ENCODE measurements around the gene KRT74.

Gene KRT74

DNA sequence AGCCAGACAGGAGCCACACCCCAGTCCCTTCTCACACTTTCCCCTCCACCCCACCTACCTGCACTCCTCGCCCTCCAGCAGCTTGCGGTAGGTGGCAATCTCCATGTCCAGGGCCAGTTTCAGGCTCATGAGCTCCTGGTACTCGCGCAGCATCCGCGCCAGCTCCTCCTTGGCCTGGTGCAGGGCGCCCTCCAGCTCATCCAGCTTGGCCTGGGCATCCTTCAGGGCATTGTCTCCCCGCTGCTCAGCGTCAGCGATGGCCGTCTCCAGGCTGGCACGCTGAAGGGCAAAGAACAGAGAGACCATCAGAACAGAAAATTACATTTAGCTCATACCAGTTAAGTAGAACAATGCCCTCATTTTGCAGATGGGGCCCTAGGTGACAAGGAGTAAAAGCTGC lies 5.5 kb downstream of the KRT74 start:
- H3K23ac ChIP-seq (ENCODE audit: low read length), result no peak overlapping the region
- H4K8ac ChIP-seq (ENCODE audit: low read depth, low read length), result no peak overlapping the region
- H3K18ac ChIP-seq (ENCODE audit: low read length), result no peak overlapping the region
- no peak overlapping the region for H3K4ac ChIP-seq (ENCODE audit: low read depth, low read length)
- no peaks in the 10 kb centered on the region for H3K79me2 ChIP-seq (ENCODE audit: control insufficient read depth, insufficient read depth, low read length)
- H3K4me2 ChIP-seq (ENCODE audit: low read length), result no peak overlapping the region
- H2AK5ac ChIP-seq (ENCODE audit: low read length), result no peak overlapping the region
- H2BK5ac ChIP-seq (ENCODE audit: low read length), result no peak overlapping the region
- H3K36me3 ChIP-seq (ENCODE audit: control insufficient read depth, insufficient read depth, low read length), result no peaks in the 10 kb centered on the region
- H3K27me3 ChIP-seq (ENCODE audit: insufficient read depth, low read length, poor library complexity), result no peaks in the 10 kb centered on the region
- H3K4me3 ChIP-seq (ENCODE audit: low read length), result no peak overlapping the region
- no peaks in the 10 kb centered on the region for H3K4me1 ChIP-seq (ENCODE audit: control insufficient read depth, low read depth, low read length)
- no peak overlapping the region for H3K9ac ChIP-seq (ENCODE audit: low read length)
- no peaks in the 10 kb centered on the region for H3K79me1 ChIP-seq (ENCODE audit: low read length)
- H2BK120ac ChIP-seq (ENCODE audit: low read depth, low read length), result no peak overlapping the region
- no peak for DNase-seq
- no peak overlapping the region for H3K27ac ChIP-seq (ENCODE audit: low read depth, low read length)
- H3K56ac ChIP-seq (ENCODE audit: low read length), result no peak overlapping the region
- no CpG with 5 or more reads among the region's 12 CpGs for WGBS (ENCODE audit: extremely low coverage, insufficient coverage, low lambda C conversion rate)
- H2BK15ac ChIP-seq (replicated peaks; ENCODE audit: low read depth), result no peak overlapping the region
- H4K5ac ChIP-seq (ENCODE audit: low read length), result no peak overlapping the region

DNA sequence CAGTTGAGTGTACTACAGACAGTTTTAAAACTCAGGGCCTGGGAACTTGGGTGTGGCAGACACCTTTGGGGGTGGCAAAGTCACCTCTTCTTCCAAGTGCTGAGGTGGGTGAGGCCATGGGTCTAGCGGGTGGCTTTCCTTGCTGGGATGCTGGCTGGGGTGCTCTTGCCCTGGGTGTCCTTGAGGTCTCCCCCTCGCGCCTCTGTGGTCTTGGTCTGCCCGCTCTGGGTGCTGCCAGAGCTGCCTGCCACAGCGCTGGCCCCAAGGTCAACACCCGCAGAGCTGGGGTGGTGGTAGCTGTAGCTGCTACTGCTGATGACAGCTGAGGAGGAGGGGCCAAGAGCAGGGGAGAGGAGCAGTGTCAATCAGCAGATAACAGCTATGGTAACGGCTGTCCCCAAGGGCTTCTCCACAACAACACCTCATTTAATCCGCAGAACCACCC lies 6.8 kb downstream of the KRT74 start:
- no peak overlapping the region for H3K56ac ChIP-seq (ENCODE audit: low read length)
- no peak overlapping the region for H4K5ac ChIP-seq (ENCODE audit: low read length)
- H2AK5ac ChIP-seq (ENCODE audit: low read length), result no peak overlapping the region
- H3K79me1 ChIP-seq (ENCODE audit: low read length), result no peaks in the 10 kb centered on the region
- no peak overlapping the region for H2BK5ac ChIP-seq (ENCODE audit: low read length)
- H3K4me2 ChIP-seq (ENCODE audit: low read length), result no peak overlapping the region
- no peak overlapping the region for H3K23ac ChIP-seq (ENCODE audit: low read length)
- DNase-seq, result peak; percentile 64
- no peaks in the 10 kb centered on the region for H3K27me3 ChIP-seq (ENCODE audit: insufficient read depth, low read length, poor library complexity)
- no peaks in the 10 kb centered on the region for H3K4me1 ChIP-seq (ENCODE audit: control insufficient read depth, low read depth, low read length)
- no peak overlapping the region for H2BK15ac ChIP-seq (replicated peaks; ENCODE audit: low read depth)
- no peaks in the 10 kb centered on the region for H3K36me3 ChIP-seq (ENCODE audit: control insufficient read depth, insufficient read depth, low read length)
- no peak overlapping the region for H2BK120ac ChIP-seq (ENCODE audit: low read depth, low read length)
- H3K4me3 ChIP-seq (ENCODE audit: low read length), result no peak overlapping the region
- no peak overlapping the region for H4K8ac ChIP-seq (ENCODE audit: low read depth, low read length)
- H3K27ac ChIP-seq (ENCODE audit: low read depth, low read length), result no peak overlapping the region
- no peak overlapping the region for H3K9ac ChIP-seq (ENCODE audit: low read length)
- no CpG with 5 or more reads among the region's 8 CpGs for WGBS (ENCODE audit: extremely low coverage, insufficient coverage, low lambda C conversion rate)
- H3K18ac ChIP-seq (ENCODE audit: low read length), result no peak overlapping the region
- no peaks in the 10 kb centered on the region for H3K79me2 ChIP-seq (ENCODE audit: control insufficient read depth, insufficient read depth, low read length)
- H3K4ac ChIP-seq (ENCODE audit: low read depth, low read length), result no peak overlapping the region

DNA sequence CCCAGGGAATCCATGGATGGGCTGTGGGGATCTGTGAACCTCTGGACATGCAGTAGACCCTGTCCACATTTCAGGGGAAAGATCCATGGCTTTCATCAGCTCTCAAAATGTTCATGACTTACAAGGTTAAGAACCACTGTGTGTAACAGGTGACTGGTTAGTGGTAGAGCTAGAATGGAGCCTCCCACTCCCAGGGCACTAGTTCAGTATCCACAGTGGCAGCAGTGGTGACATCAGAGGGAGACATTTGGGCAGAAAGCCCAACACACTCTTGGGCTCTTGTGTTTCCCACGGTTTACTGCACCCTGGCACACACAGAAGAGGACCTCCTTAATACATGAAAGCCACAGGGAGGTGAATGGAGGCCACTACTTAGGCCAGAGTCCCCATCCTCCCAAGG lies 9.1 kb downstream of the KRT74 start:
- no peaks in the 10 kb centered on the region for H3K36me3 ChIP-seq (ENCODE audit: control insufficient read depth, insufficient read depth, low read length)
- no peak overlapping the region for H3K18ac ChIP-seq (ENCODE audit: low read length)
- H3K23ac ChIP-seq (ENCODE audit: low read length), result no peak overlapping the region
- H3K79me1 ChIP-seq (ENCODE audit: low read length), result no peaks in the 10 kb centered on the region
- H3K9ac ChIP-seq (ENCODE audit: low read length), result no peak overlapping the region
- no peak overlapping the region for H3K27ac ChIP-seq (ENCODE audit: low read depth, low read length)
- no peak overlapping the region for H2BK5ac ChIP-seq (ENCODE audit: low read length)
- H2BK15ac ChIP-seq (replicated peaks; ENCODE audit: low read depth), result no peak overlapping the region
- H3K56ac ChIP-seq (ENCODE audit: low read length), result no peak overlapping the region
- no peak overlapping the region for H4K5ac ChIP-seq (ENCODE audit: low read length)
- WGBS (ENCODE audit: extremely low coverage, insufficient coverage, low lambda C conversion rate), result no CpG with 5 or more reads among the region's 1 CpG
- no peaks in the 10 kb centered on the region for H3K79me2 ChIP-seq (ENCODE audit: control insufficient read depth, insufficient read depth, low read length)
- no peaks in the 10 kb centered on the region for H3K27me3 ChIP-seq (ENCODE audit: insufficient read depth, low read length, poor library complexity)
- H4K8ac ChIP-seq (ENCODE audit: low read depth, low read length), result no peak overlapping the region
- no peak overlapping the region for H3K4ac ChIP-seq (ENCODE audit: low read depth, low read length)
- H2BK120ac ChIP-seq (ENCODE audit: low read depth, low read length), result no peak overlapping the region
- H3K4me3 ChIP-seq (ENCODE audit: low read length), result no peak overlapping the region
- H3K4me2 ChIP-seq (ENCODE audit: low read length), result no peak overlapping the region
- no peak overlapping the region for H2AK5ac ChIP-seq (ENCODE audit: low read length)
- no peak for DNase-seq
- no peaks in the 10 kb centered on the region for H3K4me1 ChIP-seq (ENCODE audit: control insufficient read depth, low read depth, low read length)

DNA sequence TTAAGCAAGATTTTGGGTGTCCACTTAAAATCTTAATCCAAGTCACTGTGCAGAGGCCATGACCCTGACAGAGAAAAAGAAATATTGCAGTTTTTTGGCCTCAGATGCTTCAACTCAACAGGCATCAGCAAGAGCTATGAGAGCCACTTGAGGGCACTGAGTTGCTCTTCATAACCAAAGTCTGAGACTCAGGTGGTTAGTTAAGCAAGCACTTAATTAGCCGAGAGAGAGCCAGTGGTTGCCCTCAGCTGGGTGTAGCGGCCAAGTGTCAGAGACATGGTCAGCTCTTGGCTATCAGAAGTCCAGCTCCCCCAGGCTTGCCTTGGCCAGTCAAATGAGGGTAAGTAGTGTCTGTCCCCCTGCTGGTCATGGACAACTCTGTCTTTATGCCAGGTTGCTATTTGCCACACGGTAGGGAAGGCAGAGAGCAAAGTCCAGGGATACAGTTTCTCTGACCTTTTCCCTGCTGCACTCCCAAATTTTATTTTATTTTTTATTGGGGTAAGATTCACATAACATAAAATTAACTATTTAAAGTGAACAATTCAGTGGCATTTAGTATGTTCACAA lies 11.7 kb downstream of the KRT74 start:
- Histone ChIP-seq H3K36me3 (ENCODE audit: control insufficient read depth, insufficient read depth, low read length) (no peaks in the 10 kb centered on the region), H2BK15ac (replicated peaks; ENCODE audit: low read depth) (no peak overlapping the region), H3K9ac (ENCODE audit: low read length) (no peak overlapping the region), H3K56ac (ENCODE audit: low read length) (no peak overlapping the region), H2AK5ac (ENCODE audit: low read length) (no peak overlapping the region), H3K23ac (ENCODE audit: low read length) (no peak overlapping the region), H3K79me2 (ENCODE audit: control insufficient read depth, insufficient read depth, low read length) (no peaks in the 10 kb centered on the region), H3K4me3 (ENCODE audit: low read length) (no peak overlapping the region), H3K4ac (ENCODE audit: low read depth, low read length) (no peak overlapping the region), H4K8ac (ENCODE audit: low read depth, low read length) (no peak overlapping the region), H2BK5ac (ENCODE audit: low read length) (no peak overlapping the region), H3K27me3 (ENCODE audit: insufficient read depth, low read length, poor library complexity) (no peaks in the 10 kb centered on the region), H3K27ac (ENCODE audit: low read depth, low read length) (no peak overlapping the region), H2BK120ac (ENCODE audit: low read depth, low read length) (no peak overlapping the region), H4K5ac (ENCODE audit: low read length) (no peak overlapping the region), H3K4me2 (ENCODE audit: low read length) (no peak overlapping the region), H3K4me1 (ENCODE audit: control insufficient read depth, low read depth, low read length) (no peaks in the 10 kb centered on the region), H3K79me1 (ENCODE audit: low read length) (no peaks in the 10 kb centered on the region), H3K18ac (ENCODE audit: low read length) (no peak overlapping the region)
- peak; percentile 47 for DNase-seq
- no CpG with 5 or more reads among the region's 3 CpGs for WGBS (ENCODE audit: extremely low coverage, insufficient coverage, low lambda C conversion rate)

DNA sequence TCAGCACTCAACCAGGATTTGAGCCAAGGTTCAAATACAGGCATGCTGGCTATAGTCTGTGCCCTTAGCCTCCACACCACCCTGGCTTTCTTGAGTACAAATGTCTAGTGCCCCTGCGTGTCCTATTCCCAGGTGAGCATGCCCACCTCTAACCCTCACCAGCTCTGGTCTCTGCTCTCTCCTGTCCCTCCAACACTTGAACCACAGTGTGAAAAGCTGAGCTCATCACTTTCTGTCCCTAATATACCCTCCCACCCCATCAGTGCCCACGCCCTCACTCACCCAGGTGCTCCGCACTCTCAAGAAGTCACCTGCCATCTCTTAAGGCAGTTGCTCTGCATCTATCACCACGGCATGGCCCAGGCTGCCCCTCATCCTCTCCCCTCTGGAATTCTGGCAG lies 13.7 kb downstream of the KRT74 start:
- Histone ChIP-seq H2BK5ac (ENCODE audit: low read length) (no peak overlapping the region), H3K4ac (ENCODE audit: low read depth, low read length) (no peak overlapping the region), H3K4me1 (ENCODE audit: control insufficient read depth, low read depth, low read length) (peaks cover 2% of the 10 kb centered on the region), H2BK120ac (ENCODE audit: low read depth, low read length) (no peak overlapping the region), H3K4me2 (ENCODE audit: low read length) (no peak overlapping the region), H3K18ac (ENCODE audit: low read length) (no peak overlapping the region), H3K9ac (ENCODE audit: low read length) (no peak overlapping the region), H4K5ac (ENCODE audit: low read length) (no peak overlapping the region), H3K79me1 (ENCODE audit: low read length) (no peaks in the 10 kb centered on the region), H3K4me3 (ENCODE audit: low read length) (no peak overlapping the region), H3K27me3 (ENCODE audit: insufficient read depth, low read length, poor library complexity) (no peaks in the 10 kb centered on the region), H2BK15ac (replicated peaks; ENCODE audit: low read depth) (no peak overlapping the region), H3K36me3 (ENCODE audit: control insufficient read depth, insufficient read depth, low read length) (no peaks in the 10 kb centered on the region), H3K79me2 (ENCODE audit: control insufficient read depth, insufficient read depth, low read length) (no peaks in the 10 kb centered on the region), H3K56ac (ENCODE audit: low read length) (no peak overlapping the region), H4K8ac (ENCODE audit: low read depth, low read length) (no peak overlapping the region), H3K27ac (ENCODE audit: low read depth, low read length) (no peak overlapping the region), H3K23ac (ENCODE audit: low read length) (no peak overlapping the region), H2AK5ac (ENCODE audit: low read length) (no peak overlapping the region)
- no CpG with 5 or more reads among the region's 4 CpGs for WGBS (ENCODE audit: extremely low coverage, insufficient coverage, low lambda C conversion rate)
- DNase-seq, result no peak

DNA sequence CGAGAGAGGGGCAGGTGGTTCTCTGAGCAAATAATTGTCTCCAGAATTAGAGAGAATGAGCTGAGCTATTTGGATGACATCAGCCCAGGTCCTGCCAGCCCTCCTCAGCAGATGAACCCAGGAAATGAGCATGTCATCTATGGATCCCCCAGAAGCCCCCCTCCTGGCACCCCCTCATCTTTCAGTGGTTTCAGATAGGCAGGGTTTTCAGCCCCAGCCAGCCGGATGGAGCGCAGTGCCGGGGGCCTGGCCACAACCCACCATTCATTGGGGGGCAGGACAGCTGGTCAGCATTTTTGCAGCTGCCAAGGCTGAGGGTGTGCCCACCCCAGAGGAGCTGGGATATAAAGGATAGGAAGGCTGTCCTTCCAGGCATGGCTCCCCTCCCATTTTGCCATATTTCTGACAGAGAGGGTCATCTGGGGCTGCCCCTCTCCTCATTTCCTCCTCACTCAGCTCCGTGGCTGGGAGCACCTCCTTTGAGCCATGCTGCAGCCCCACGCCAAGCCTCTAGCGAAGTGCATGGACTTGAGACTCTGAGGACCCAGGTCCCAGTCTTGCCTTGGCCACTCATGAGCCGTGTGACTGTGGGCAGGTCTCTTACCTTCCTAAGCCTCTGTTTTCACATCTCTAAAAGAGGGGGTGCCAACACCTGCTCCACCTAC lies 14.7 kb downstream of the KRT74 start:
- no CpG with 5 or more reads among the region's 8 CpGs for WGBS (ENCODE audit: extremely low coverage, insufficient coverage, low lambda C conversion rate)
- Histone ChIP-seq H3K4me1 (ENCODE audit: control insufficient read depth, low read depth, low read length) (peaks cover 2% of the 10 kb centered on the region), H3K27ac (ENCODE audit: low read depth, low read length) (no peak overlapping the region), H3K79me2 (ENCODE audit: control insufficient read depth, insufficient read depth, low read length) (no peaks in the 10 kb centered on the region), H2BK120ac (ENCODE audit: low read depth, low read length) (no peak overlapping the region), H2AK5ac (ENCODE audit: low read length) (no peak overlapping the region), H4K5ac (ENCODE audit: low read length) (no peak overlapping the region), H3K4me2 (ENCODE audit: low read length) (no peak overlapping the region), H3K18ac (ENCODE audit: low read length) (no peak overlapping the region), H3K23ac (ENCODE audit: low read length) (no peak overlapping the region), H3K9ac (ENCODE audit: low read length) (no peak overlapping the region), H3K79me1 (ENCODE audit: low read length) (no peaks in the 10 kb centered on the region), H2BK5ac (ENCODE audit: low read length) (no peak overlapping the region), H4K8ac (ENCODE audit: low read depth, low read length) (no peak overlapping the region), H3K56ac (ENCODE audit: low read length) (no peak overlapping the region), H3K4ac (ENCODE audit: low read depth, low read length) (no peak overlapping the region), H2BK15ac (replicated peaks; ENCODE audit: low read depth) (no peak overlapping the region), H3K27me3 (ENCODE audit: insufficient read depth, low read length, poor library complexity) (no peaks in the 10 kb centered on the region), H3K36me3 (ENCODE audit: control insufficient read depth, insufficient read depth, low read length) (no peaks in the 10 kb centered on the region), H3K4me3 (ENCODE audit: low read length) (no peak overlapping the region)
- no peak for DNase-seq

Measured in mesendoderm (in vitro differentiated cells).